ENCODE measurements around the gene BPGM. TPM values are rescaled to one million over a fixed set of nuclear protein-coding genes. Genes with fewer than 3 reads are reported as not detected.

The BPGM gene
- total RNA-seq, 1 experiment from 2014 or later = 71.2 TPM

- DNase-seq (ENCODE audit: low read depth) = no peak
Measured at GRCh38 chr7:134718211-134718875, 71.7 kb downstream of the BPGM start.

- DNase-seq (ENCODE audit: low read depth) = no peak
Measured at GRCh38 chr7:134720091-134720935, 73.7 kb downstream of the BPGM start.

- DNase-seq (ENCODE audit: low read depth) = no peak
Measured at GRCh38 chr7:134721171-134721570, 74.5 kb downstream of the BPGM start.

- no peak for DNase-seq (ENCODE audit: low read depth)
Measured at GRCh38 chr7:134722786-134723322, 76.2 kb downstream of the BPGM start.

GRCh38 chr7:134723892-134724291 lies 77.2 kb downstream of the BPGM start:
- DNase-seq (ENCODE audit: low read depth) = no peak

- peak; percentile 65 for DNase-seq (ENCODE audit: low read depth)
Measured at GRCh38 chr7:134724606-134725005, 78.0 kb downstream of the BPGM start.

GRCh38 chr7:134726581-134726980 lies 79.9 kb downstream of the BPGM start:
- DNase-seq (ENCODE audit: low read depth) = no peak

GRCh38 chr7:134727711-134728110 lies 81.1 kb downstream of the BPGM start:
- DNase-seq (ENCODE audit: low read depth) = no peak

Other genes starting within 250 kb of the BPGM start
- gene AKR1B1, start 187.8 kb upstream of the BPGM start, total RNA-seq (2014; rRNA removed; shearing (Covaris generic)) = 111 TPM in 2 replicates
- 1.3 TPM in 1 of 2 replicates, not detected in the other for gene AKR1B10, start 119.3 kb upstream of the BPGM start, total RNA-seq (2014; rRNA removed; shearing (Covaris generic))
- not detected in 2 replicates for gene AKR1B15, start 97.7 kb upstream of the BPGM start, total RNA-seq (2014; rRNA removed; shearing (Covaris generic))
- 284 and 285 TPM in 2 replicates for gene CALD1, start 132.8 kb downstream of the BPGM start, total RNA-seq (2014; rRNA removed; shearing (Covaris generic))